ENCODE measurements around the gene LRRN4.

GRCh38 chr20:6103301-6103700 lies 49.4 kb upstream of the LRRN4 start:
- no peak for TF ChIP-seq SMAD2 (IDR thresholded peaks at IDR 0.05; ENCODE audit: low read depth, low read length)
- TF ChIP-seq SREBF2 (CRISPR knock-in tag; IDR thresholded peaks at IDR 0.05), result no peak
- TF ChIP-seq TAF1 (IDR thresholded peaks at IDR 0.05; ENCODE audit: control insufficient read depth, extremely low read depth, insufficient read depth, low read length, severe bottlenecking), result no peak
- TF ChIP-seq SMARCC2 (IDR thresholded peaks at IDR 0.05; ENCODE audit: low read depth), result no peak
- no peak for TF ChIP-seq SIN3A (IDR thresholded peaks at IDR 0.05; ENCODE audit: borderline replicate concordance in 2 of 2, control insufficient read depth in 1 of 2, low read depth in 2 of 2, low read length in 2 of 2)
